Left ventricle myocardium inferior (tissue), 1 donor: ENCODE measurements around the gene MVB12B. TPM values are rescaled to one million over a fixed set of nuclear protein-coding genes. Genes with fewer than 3 reads are reported as not detected.

Experiments used
- DNase-seq: peaks from one replicate; pipeline ENCODE4 v3.0.0-alpha.2; 2020
- H3K27ac ChIP-seq: fragments of 200-600 bp; replicated peaks from 2 replicates; pipeline ENCODE4 v1.8.0; 2021
- H3K27me3 ChIP-seq: fragments of 200-600 bp; 2 replicates; pipeline ENCODE4 v1.8.0; 2021; ENCODE audit warnings: low read depth
- H3K36me3 ChIP-seq: fragments of 200-600 bp; 2 replicates; pipeline ENCODE4 v1.8.0; 2021
- H3K4me1 ChIP-seq: fragments of 200-600 bp; 2 replicates; pipeline ENCODE4 v1.8.0; 2021
- H3K4me3 ChIP-seq: fragments of 200-600 bp; 2 replicates; pipeline ENCODE4 v1.8.0; 2021; ENCODE audit warnings: mild to moderate bottlenecking, moderate library complexity
- H3K9me3 ChIP-seq: fragments of 200-600 bp; replicated peaks from 2 replicates; pipeline ENCODE4 v1.8.0; 2021
- CTCF ChIP-seq: fragments of 200-600 bp; IDR thresholded peaks from 2 replicates; pipeline ENCODE4 v1.8.0; 2021; ENCODE audit warnings: antibody characterized with exemption, mild to moderate bottlenecking, borderline replicate concordance
- intact Hi-C: fragments of 100-400 bp; cut with micrococcal nuclease; formaldehyde crosslinking; loops from one replicate; pipeline ENCODE4 v1.11.0; 2022
- total RNA-seq: library from RNA; stranded (reverse); fragmentation: NEBNext Ultra II Directional; extraction: Animal tissue kit (Norgen Biotek cat#: 25700); gene quantifications from one replicate; pipeline ENCODE4 v1.2.1, GENCODE V29; 2021
- donor health status: DM: no; HTN: yes; CAD: no; lungs with severe emphysema.

Gene MVB12B
- total RNA-seq, 1 donor from 2014 or later: 11.2 TPM

- Histone ChIP-seq H3K27me3 (no peaks in the 10 kb centered on the region), H3K4me3 (no peak overlapping the region), H3K36me3 (no peaks in the 10 kb centered on the region), H3K27ac (no peak overlapping the region), H3K4me1 (no peaks in the 10 kb centered on the region), H3K9me3 (no peaks in the 10 kb centered on the region)
- intact Hi-C loops: loop anchor here (5.0 to 10.0 kb wide), 2 partner anchors 93 to 190 kb away; no protein-coding TSS in a partner anchor
- TF ChIP-seq CTCF: no peak
- no peak for DNase-seq
These were observed 22.2 kb upstream of the MVB12B start for GRCh38 chr9:126304207-126304970.

GRCh38 chr9:126304971-126305320, 21.7 kb upstream of the MVB12B start:
- DNase-seq: no peak
- Histone ChIP-seq H3K36me3 (no peaks in the 10 kb centered on the region), H3K4me1 (no peaks in the 10 kb centered on the region), H3K27ac (no peak overlapping the region), H3K27me3 (no peaks in the 10 kb centered on the region), H3K4me3 (no peak overlapping the region), H3K9me3 (no peaks in the 10 kb centered on the region)
- no peak for TF ChIP-seq CTCF
- intact Hi-C loops: loop anchor here (5.0 to 10.0 kb wide), 2 partner anchors 92 to 190 kb away; no protein-coding TSS in a partner anchor

GRCh38 chr9:126306071-126306647, 20.5 kb upstream of the MVB12B start:
- intact Hi-C loops: loop anchor here (10.0 kb wide), 1 partner anchor 189 kb away; no protein-coding TSS in a partner anchor

GRCh38 chr9:126307322-126308061, 19.1 kb upstream of the MVB12B start:
- no peak for TF ChIP-seq CTCF
- H3K4me3 ChIP-seq: no peak overlapping the region
- H3K4me1 ChIP-seq: no peaks in the 10 kb centered on the region
- H3K27me3 ChIP-seq: no peaks in the 10 kb centered on the region
- no peaks in the 10 kb centered on the region for H3K36me3 ChIP-seq
- intact Hi-C loops: loop anchor here (10.0 kb wide), 1 partner anchor 187 kb away; no protein-coding TSS in a partner anchor
- no peaks in the 10 kb centered on the region for H3K9me3 ChIP-seq
- no peak for DNase-seq
- no peak overlapping the region for H3K27ac ChIP-seq

More at GRCh38 chr9:126306071-126306647, 20.5 kb upstream of the MVB12B start:
- H3K4me1 ChIP-seq: no peaks in the 10 kb centered on the region
- no peaks in the 10 kb centered on the region for H3K9me3 ChIP-seq
- DNase-seq: no peak
- no peak overlapping the region for H3K4me3 ChIP-seq
- no peak overlapping the region for H3K27ac ChIP-seq
- H3K27me3 ChIP-seq: no peaks in the 10 kb centered on the region
- no peak for TF ChIP-seq CTCF
- no peaks in the 10 kb centered on the region for H3K36me3 ChIP-seq

GRCh38 chr9:126309427-126310189, 17.0 kb upstream of the MVB12B start:
- TF ChIP-seq CTCF: no peak
- Histone ChIP-seq H3K27ac (no peak overlapping the region), H3K27me3 (no peaks in the 10 kb centered on the region), H3K4me1 (no peaks in the 10 kb centered on the region), H3K36me3 (no peaks in the 10 kb centered on the region), H3K9me3 (no peaks in the 10 kb centered on the region), H3K4me3 (no peak overlapping the region)
- DNase-seq: no peak
- intact Hi-C loops: loop anchor here (10.0 kb wide), 1 partner anchor 185 kb away; no protein-coding TSS in a partner anchor
